Stimulated activated CD4-positive, alpha-beta T cell treated with anti-CD3 and anti-CD28 coated beads, Interleukin-4, amount 100 ng/mL, for 4 hours (primary cell): Measurements from ENCODE around the gene TGFBRAP1.
"Not testable (repeated sequence)": the region's sequence is repeated elsewhere in the genome, so short reads cannot be mapped to it uniquely, and the experiment has no call there.

Source experiments
- DNase-seq, 2 experiments: peaks; one replicate each; pipeline ENCODE4 v3.0.0-alpha.2; 2020

TGFBRAP1 gene

GRCh38 chr2:105269426-105269825 is 60.1 kb downstream of the TGFBRAP1 start:
- no peak for DNase-seq

- DNase-seq, result no peak
These were observed 66.9 kb downstream of the TGFBRAP1 start for GRCh38 chr2:105262651-105263091.

GRCh38 chr2:105261061-105261460 is 68.5 kb downstream of the TGFBRAP1 start:
- no peak for DNase-seq

- DNase-seq, result no peak
These were observed 70.6 kb downstream of the TGFBRAP1 start for GRCh38 chr2:105258835-105259350.

GRCh38 chr2:105257981-105258380 is 71.6 kb downstream of the TGFBRAP1 start:
- DNase-seq, result no peak

GRCh38 chr2:105256431-105257047 is 73.0 kb downstream of the TGFBRAP1 start:
- no peak for DNase-seq

GRCh38 chr2:105255979-105256378 is 73.6 kb downstream of the TGFBRAP1 start:
- no peak for DNase-seq

- no peak for DNase-seq
These were observed 74.9 kb downstream of the TGFBRAP1 start for GRCh38 chr2:105254531-105255210.

- DNase-seq, result no peak
These were observed 77.3 kb downstream of the TGFBRAP1 start for GRCh38 chr2:105252271-105252670.

GRCh38 chr2:105251016-105251648 is 78.4 kb downstream of the TGFBRAP1 start:
- DNase-seq, result not testable (repeated sequence)

- DNase-seq, result no peak
These were observed 79.6 kb downstream of the TGFBRAP1 start for GRCh38 chr2:105249891-105250290.

GRCh38 chr2:105249181-105249580 is 80.4 kb downstream of the TGFBRAP1 start:
- no peak for DNase-seq

- no peak for DNase-seq
These were observed 81.0 kb downstream of the TGFBRAP1 start for GRCh38 chr2:105248316-105249070.

GRCh38 chr2:105244451-105244850 is 85.1 kb downstream of the TGFBRAP1 start:
- no peak for DNase-seq

- no peak for DNase-seq
These were observed 85.6 kb downstream of the TGFBRAP1 start for GRCh38 chr2:105243961-105244360.

- no peak for DNase-seq
These were observed 87.1 kb downstream of the TGFBRAP1 start for GRCh38 chr2:105242286-105242993.

- DNase-seq, result no peak
These were observed 88.1 kb downstream of the TGFBRAP1 start, which contains the start of gene GPR45 for GRCh38 chr2:105241443-105241842. GPR45 (plus strand) TSS chr2:105241743; CDS start chr2:105241859, 116 bp downstream.

GRCh38 chr2:105239924-105240323 is 89.6 kb downstream of the TGFBRAP1 start:
- DNase-seq, result no peak

- DNase-seq, result no peak
These were observed 90.8 kb downstream of the TGFBRAP1 start for GRCh38 chr2:105238664-105239240.

- DNase-seq, result peak; percentile 10 to 30
These were observed 92.3 kb downstream of the TGFBRAP1 start for GRCh38 chr2:105237045-105237765.

- no peak for DNase-seq
These were observed 93.5 kb downstream of the TGFBRAP1 start for GRCh38 chr2:105236060-105236424.
